HPDE6-E6E7 (cell line): ENCODE data around the gene GOLGA8J.
"Not testable (repeated sequence)": the region's sequence is repeated elsewhere in the genome, so short reads cannot be mapped to it uniquely, and the experiment has no call there.

Source experiments
- DNase-seq: peaks from one replicate; pipeline ENCODE4 v3.0.0; 2011; ENCODE audit warnings: missing footprints; ENCODE audit errors: extremely low spot score

The GOLGA8J gene

GRCh38 chr15:30082655-30083054 is at the start of gene GOLGA8J:
GOLGA8J (plus strand) TSS chr15:30082955; CDS start chr15:30083053, 98 bp downstream.
- not testable (repeated sequence) for DNase-seq

- DNase-seq, result no peak
Measured at GRCh38 chr15:30033211-30033610, 49.5 kb upstream of the GOLGA8J start.

GRCh38 chr15:30033763-30034162 is 49.0 kb upstream of the GOLGA8J start:
- DNase-seq, result no peak

- DNase-seq, result no peak
Measured at GRCh38 chr15:30036036-30036703, 46.6 kb upstream of the GOLGA8J start.

- DNase-seq, result no peak
Measured at GRCh38 chr15:30038667-30039523, 43.9 kb upstream of the GOLGA8J start.

GRCh38 chr15:30041868-30042267 is 40.9 kb upstream of the GOLGA8J start:
- no peak for DNase-seq

GRCh38 chr15:30042556-30042955 is 40.2 kb upstream of the GOLGA8J start:
- DNase-seq, result no peak

GRCh38 chr15:30043211-30043655 is 39.5 kb upstream of the GOLGA8J start:
- DNase-seq, result no peak

GRCh38 chr15:30044377-30044776 is 38.4 kb upstream of the GOLGA8J start:
- no peak for DNase-seq

- not testable (repeated sequence) for DNase-seq
Measured at GRCh38 chr15:30044826-30045225, 37.9 kb upstream of the GOLGA8J start.

GRCh38 chr15:30045248-30046041 is 37.3 kb upstream of the GOLGA8J start:
- not testable (repeated sequence) for DNase-seq

GRCh38 chr15:30046430-30046829 is 36.3 kb upstream of the GOLGA8J start:
- no peak for DNase-seq

GRCh38 chr15:30055604-30056003 is 27.2 kb upstream of the GOLGA8J start:
- no peak for DNase-seq

- no peak for DNase-seq
Measured at GRCh38 chr15:30056166-30056565, 26.6 kb upstream of the GOLGA8J start.

GRCh38 chr15:30059771-30060170 is 23.0 kb upstream of the GOLGA8J start:
- no peak for DNase-seq

- no peak for DNase-seq
Measured at GRCh38 chr15:30062881-30063280, 19.9 kb upstream of the GOLGA8J start.

GRCh38 chr15:30063835-30064546 is 18.8 kb upstream of the GOLGA8J start:
- no peak for DNase-seq

GRCh38 chr15:30065025-30065801 is 17.5 kb upstream of the GOLGA8J start:
- no peak for DNase-seq

GRCh38 chr15:30068326-30068725 is 14.4 kb upstream of the GOLGA8J start:
- no peak for DNase-seq

GRCh38 chr15:30072630-30073029 is 10.1 kb upstream of the GOLGA8J start:
- no peak for DNase-seq

GRCh38 chr15:30073915-30074314 is 8.8 kb upstream of the GOLGA8J start:
- no peak for DNase-seq
